GDM1 (cell line): ENCODE data around the gene MYO3B.
"Not testable (repeated sequence)": the region's sequence is repeated elsewhere in the genome, so short reads cannot be mapped to it uniquely, and the experiment has no call there.

Experiments used
- DNase-seq: peaks from one replicate; lab custom pipeline; 2025; lab: John Stamatoyannopoulos, UW

Gene MYO3B

GRCh38 chr2:170213281-170213625, 35.3 kb downstream of the MYO3B start:
- DNase-seq = not testable (repeated sequence)

- no peak for DNase-seq
Measured at GRCh38 chr2:170213651-170214050, 35.7 kb downstream of the MYO3B start.

DNA sequence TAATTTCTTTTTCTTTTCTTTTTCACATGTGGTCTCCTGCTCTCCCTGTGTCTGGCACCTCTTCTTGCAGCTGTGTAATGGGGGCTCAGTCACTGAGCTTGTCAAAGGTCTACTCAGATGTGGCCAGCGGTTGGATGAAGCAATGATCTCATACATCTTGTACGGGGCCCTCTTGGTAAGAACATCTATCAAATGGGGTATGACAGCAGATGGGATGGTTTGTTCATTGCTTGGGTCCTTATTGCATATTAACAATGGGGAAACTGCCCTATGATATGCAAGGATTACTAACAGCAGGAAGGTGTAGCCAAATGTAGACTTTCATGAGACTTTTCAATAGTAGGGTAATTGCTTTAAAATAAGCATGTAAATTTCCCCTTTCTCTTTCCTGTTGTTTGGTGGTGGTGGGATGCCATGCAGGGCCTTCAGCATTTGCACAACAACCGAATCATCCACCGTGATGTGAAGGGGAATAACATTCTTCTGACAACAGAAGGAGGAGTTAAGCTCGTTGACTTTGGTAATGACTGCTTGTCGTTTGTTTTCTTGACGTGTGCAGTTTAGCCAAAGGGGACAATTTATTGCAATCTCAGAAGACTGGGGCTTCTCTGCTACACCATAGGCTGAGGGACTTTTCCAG, 36.5 kb downstream of the MYO3B start:
- DNase-seq = no peak

DNA sequence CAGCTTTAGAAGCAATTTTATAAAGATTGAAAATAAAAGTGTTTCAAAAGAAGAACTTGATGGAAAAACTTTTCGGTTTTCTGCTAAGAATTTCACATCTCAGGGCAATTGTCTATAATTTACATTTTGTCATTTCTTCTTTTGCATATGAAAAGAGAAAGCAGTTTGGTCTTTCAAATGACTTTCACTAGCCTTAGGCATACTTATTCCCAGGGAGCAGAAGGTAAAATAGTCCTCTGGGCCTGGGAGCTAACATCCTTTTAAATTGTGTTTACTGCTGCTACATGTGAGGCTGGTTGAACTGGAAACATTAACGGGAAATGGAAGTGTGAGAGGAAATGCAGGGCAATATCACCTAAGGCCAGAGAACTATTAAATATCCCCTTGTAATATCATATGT, 37.1 kb downstream of the MYO3B start:
- no peak for DNase-seq

DNA sequence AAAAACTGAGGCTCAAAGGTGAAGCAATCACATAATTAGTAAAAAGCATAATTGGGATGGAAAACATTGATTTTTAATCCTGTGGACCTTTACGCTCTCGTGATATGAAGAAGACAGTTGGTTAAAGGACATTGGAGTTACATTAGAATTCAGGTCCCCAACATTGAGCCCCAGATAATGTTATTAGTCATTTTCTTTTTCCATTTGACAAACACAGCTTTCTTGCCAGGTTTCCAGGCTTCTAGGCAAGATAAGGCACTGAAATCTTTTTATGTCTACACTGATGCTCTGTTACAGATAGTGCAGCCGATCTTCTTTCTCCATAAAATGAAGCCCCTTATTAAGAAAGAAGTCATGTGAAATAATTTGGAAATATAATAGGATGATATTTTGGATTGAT, 38.5 kb downstream of the MYO3B start:
- no peak for DNase-seq

GRCh38 chr2:170216981-170217380, 39.0 kb downstream of the MYO3B start:
- DNase-seq = no peak

- DNase-seq = no peak
Measured at GRCh38 chr2:170217778-170218251, 39.9 kb downstream of the MYO3B start.

GRCh38 chr2:170218456-170218855, 40.5 kb downstream of the MYO3B start:
- DNase-seq = no peak

DNA sequence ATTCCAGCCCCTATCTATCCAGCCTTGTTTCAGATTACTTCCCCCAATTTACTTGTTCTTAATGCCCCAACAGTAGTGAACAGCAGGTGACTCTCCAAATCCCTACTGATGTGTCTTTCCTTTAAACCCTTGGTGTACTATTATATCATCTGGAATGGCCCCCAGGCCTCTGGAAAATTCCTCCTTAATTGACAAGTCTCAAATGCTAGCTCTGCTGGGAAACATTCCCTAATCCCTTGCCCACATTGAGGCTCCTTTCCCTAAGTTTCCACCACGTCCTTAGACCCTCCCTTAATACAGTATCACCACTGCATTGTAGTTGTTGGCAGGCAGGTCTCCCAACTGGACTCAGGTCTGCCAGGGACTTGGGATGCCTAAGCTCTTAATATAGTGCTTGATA, 41.0 kb downstream of the MYO3B start:
- DNase-seq = no peak

DNA sequence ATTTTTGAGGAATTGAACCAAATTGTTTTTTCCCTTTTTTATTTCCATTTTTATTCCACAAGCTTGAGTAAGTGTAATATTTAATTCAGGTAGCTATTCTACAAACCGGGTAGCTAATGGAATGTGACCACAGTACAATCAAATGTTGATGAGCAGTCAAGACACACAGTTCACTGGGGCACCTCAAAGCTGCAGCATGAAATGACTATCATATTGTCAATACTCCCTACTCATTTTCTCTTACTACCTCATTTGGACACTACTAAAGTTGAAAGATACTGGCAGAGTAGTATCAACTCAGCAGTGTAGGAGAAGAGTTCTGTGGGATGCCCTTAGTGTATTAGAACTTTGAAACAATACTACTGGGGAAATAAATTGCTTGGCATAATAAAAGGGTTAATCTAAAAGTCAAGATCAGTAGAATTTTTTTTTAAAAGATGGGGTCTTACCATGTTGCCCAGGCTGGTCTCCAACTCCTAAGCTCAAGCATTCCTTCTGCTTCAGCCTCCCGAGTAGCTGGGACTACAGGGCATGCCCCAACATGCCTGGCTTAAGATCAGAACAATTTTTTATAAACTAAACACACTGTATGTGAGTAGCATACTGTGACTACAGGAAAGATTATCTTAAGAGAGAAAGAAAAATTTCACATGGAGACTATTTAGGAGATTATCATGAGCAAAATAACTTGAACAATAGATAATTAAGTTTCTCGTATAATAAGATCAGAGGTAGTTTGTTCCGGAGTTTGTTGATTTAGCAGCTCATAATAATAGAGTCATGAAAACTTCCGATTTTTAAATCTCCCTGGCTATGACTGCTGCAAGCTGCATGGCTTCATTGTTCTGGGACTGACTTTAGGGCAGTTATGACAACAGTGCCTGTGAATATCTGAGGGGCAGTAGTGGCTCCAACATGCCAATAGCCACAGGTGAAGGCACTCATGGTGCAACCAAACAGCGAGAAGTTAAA, 43.7 kb downstream of the MYO3B start:
- DNase-seq = no peak

GRCh38 chr2:170222298-170222697, 44.4 kb downstream of the MYO3B start:
- DNase-seq = no peak

DNA sequence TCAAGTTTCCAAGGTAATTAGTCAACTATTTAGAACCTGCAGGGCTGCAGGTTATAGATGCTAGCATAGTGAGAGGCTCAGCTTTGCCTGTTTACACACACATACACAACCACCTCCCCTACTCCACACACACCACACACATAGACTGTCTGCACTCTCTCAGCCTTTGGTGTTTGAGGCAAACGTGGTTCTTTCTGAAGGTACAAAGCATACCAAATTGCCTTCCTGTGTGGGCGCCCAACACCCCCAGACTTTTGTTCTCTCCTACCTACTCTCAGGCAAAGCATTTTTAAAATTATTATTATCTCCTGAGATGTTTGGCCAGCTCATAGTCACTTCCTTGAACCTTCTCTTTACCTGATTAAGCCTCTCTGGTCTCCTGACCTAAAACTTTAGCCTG, 44.9 kb downstream of the MYO3B start:
- DNase-seq = no peak

- DNase-seq = no peak
Measured at GRCh38 chr2:170224692-170225294, 46.8 kb downstream of the MYO3B start.

DNA sequence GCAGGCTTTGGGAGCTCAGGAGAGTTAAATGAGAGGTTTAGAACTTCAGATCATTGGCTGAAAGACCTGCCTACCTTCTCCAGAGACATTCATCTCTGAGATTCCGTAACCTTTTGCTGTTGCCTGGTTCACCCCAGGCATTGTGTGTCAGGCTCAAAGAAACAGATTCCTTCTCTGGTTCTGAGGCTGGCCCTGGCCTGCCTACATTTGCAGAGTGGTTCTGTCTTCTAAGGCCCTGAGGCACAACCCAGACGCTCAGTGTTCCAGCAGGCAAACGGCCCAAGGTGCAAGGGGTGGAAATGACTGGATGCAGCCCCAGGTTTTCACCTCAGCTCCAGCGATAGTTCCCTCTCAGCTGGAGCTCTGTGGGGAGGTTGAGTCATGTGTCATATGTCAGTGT, 48.3 kb downstream of the MYO3B start:
- DNase-seq = no peak

DNA sequence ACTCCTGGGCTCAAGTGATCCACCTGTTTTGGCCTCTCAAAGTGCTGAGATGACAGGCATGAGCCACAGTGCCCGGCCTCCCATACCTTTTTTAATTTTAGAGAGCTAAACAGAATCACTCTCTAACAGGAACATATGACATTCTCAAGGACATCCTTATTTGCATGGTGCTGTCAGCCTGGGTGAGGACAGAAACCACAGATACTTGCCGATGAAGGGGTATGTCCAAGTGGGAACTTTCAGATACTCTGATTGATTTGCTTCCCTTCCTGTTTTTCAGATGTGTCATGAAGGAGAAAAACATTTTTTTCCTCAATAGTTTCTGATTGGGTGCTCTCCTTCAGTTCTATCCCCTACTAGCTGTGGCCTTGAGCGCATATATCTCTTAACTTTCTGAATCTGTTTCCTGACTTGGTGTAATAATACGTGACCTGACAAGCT, 49.6 kb downstream of the MYO3B start:
- DNase-seq = no peak

DNA sequence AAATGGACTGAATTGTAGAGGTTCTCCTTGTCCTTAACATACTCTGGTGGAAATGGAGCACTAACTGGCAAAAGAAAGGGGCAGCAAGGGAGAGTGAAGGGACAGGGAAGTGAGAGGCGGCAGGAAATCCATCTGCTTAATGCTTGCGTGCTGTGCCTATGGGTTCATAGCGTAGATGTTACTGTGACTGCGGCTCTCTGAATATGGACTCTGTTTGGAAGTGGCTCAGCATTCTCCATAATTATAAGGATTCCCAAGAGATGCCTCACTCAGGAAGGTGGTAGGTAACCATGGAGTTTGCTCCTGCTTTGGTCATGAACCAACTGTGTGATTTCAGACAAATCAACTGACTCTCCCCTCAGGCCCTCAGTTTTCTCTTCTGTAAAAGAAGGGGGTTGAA, 50.0 kb downstream of the MYO3B start:
- DNase-seq = no peak

GRCh38 chr2:170228429-170228828, 50.5 kb downstream of the MYO3B start:
- no peak for DNase-seq

DNA sequence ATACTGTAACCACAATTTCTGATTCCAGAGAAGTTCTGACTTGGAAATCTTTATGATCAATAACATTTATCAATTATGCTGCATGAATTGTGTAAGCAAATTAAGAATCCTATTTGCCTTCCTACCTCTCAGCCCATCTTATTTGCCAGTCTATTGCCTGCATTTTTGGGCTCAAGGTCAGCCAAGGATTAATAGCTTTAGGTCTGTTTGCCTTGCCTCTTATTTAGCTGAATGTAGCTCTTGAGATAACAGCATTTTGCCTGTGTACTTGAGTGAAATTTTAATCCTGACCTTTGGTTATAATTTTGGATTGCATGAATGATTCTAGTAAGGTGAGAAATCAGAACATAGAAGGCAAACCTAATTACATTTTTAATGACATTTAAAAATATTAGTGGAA, 51.2 kb downstream of the MYO3B start:
- no peak for DNase-seq

- DNase-seq = no peak
Measured at GRCh38 chr2:170229744-170230143, 51.8 kb downstream of the MYO3B start.

GRCh38 chr2:170235860-170236679, 58.1 kb downstream of the MYO3B start:
- peak; percentile 11 for DNase-seq

- DNase-seq = no peak
Measured at GRCh38 chr2:170236680-170237047, 58.7 kb downstream of the MYO3B start.

DNA sequence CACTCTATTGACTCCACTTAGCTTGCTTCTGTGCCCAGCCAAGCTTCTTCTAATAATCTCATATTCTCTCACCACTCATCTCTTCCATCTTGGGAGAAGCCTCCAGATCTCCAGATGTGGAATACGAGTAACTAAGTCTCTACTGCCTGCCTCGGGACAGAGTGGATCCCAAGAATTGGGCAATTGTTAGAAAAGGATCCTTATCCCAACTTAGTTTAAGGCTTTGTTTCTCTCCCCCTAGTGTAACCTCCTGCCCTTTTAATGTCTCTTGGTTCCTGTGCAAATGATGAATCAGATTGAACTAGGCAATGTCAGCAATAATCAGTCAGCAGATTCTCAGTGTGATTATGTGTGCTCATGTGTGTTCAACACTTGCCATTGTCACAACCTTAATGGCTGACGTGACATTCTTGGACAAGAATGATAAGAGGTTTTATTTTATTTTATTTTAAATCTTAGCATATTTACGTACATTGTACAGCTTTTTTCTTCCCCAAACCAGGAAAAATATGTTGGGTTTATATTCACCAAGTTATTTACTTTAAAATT, 59.7 kb downstream of the MYO3B start:
- DNase-seq = no peak
